Dermis microvascular lymphatic vessel endothelial cell (primary cell): ENCODE measurements around the gene FNDC7. TPM values are rescaled to one million over a fixed set of nuclear protein-coding genes. Genes with fewer than 3 reads are reported as not detected.
"Not testable (repeated sequence)": the region's sequence is repeated elsewhere in the genome, so short reads cannot be mapped to it uniquely, and the experiment has no call there.

Experiments used
- DNase-seq, 2 donors: peaks; one replicate each; pipeline versions ENCODE4 v3.0.0 to v3.0.0-alpha.2; 2010; ENCODE audit warnings: low read depth in 2 of 2
- total RNA-seq: library from RNA; depleted of rRNA; stranded (reverse); fragments of >200 nt; gene quantifications from 2 replicates; pipeline ENCODE4 v1.2.1, GENCODE V29; 2014

The FNDC7 gene, protein sequence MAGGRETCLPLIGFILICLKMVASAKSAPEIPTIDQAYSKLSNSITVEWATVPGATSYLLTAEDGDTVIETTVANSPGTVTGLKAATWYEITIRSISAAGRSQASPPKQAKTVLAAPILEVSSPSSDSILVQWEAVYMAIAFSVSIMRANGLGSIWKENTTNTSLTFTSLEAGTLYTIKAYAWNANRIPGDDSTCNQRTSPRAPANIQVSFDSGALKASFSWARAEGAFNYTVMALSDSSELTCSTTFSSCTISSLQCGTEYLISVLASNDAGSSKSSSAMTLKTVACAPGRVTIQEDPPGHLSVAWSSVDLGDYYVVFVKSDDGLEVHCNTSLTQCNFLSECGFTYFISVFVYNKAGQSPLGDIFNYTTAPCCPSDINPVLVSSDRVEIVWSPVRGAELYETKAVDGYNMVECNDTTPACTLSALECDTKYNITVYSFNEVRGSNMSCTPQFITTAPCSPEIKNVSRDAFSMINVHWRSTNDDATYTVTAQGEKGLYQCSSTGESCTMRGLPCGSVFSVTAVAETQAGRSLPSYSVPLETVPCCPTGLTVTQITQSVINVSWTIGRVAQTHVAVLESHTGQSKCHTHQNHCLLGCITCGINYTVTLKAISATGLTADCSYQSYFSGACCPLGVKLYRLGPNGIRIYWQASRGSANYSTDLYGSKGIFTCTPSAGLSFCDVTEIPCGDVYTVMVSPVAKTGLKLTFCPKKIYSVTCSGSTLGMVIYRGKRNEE
- under 0.01 TPM in 1 of 2 replicates, not detected in the other for total RNA-seq

DNA sequence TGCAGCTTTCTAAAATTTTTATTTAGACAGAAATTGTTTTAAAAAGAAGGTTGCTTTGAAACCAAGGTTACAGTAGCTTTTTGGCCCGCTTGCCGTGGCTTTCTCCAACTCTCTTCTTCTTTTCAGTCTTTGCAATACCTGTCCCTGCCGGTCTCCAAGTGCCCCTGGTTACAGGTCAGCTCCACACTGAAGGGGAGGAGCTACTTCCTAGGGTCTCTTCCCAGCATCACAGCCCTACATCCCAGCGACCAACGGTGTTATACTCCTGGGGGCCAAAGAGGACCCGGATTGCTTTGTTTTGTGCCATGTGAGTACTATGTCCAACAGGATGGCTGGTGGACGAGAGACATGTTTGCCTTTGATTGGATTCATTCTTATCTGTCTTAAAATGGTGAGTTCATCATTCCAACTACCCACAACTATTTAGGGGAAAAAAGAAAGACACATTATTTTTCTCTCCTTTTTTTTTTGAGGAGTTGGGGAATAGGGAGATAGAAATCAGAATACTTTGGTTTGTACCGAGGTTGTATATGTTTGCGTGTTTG, at the start of gene FNDC7:
Gene FNDC7, plus strand, starts transcription at position 303 of the 545 bp plus-strand sequence. Its CDS starts 26 bp downstream, at position 329.
- no peak for DNase-seq

DNA sequence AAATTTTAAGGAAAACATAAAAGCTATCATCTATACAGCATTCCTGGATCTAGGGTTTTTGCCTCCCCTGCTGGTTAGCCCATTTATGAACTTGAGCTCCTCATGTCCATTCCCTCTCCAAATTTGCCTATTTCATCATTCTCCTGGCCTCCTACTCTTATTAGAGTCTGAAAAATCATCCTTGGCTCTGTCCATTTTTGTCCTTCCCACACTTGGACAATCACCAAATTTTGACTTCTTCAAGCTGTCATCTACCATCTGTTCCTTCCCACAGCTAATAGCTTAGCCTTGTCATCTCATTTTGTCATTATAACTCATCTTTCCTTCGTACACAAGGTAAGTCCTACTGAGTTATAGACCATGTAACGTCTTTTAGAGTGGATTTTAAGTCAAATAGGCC, 49.6 kb upstream of the FNDC7 start:
- no peak for DNase-seq

DNA sequence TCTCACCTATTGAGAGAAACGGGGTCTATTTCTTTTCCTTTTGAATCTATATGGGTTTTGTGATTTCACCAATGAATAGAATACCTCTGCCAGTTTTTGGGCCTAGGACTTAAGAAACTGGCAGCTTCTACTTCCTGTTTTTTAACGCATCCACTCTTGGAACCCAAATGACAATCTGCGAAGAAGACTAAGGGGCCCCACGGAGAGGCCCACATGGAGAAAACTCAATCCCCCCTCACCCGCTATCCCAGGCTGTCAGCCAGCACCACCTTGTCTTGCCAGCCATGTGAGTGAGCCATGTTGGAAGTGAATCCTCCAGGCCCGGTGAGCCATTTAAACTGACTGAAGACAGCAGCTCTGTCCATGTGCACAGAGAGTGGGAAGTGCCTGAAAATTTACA, 48.2 kb upstream of the FNDC7 start:
- no peak for DNase-seq

DNA sequence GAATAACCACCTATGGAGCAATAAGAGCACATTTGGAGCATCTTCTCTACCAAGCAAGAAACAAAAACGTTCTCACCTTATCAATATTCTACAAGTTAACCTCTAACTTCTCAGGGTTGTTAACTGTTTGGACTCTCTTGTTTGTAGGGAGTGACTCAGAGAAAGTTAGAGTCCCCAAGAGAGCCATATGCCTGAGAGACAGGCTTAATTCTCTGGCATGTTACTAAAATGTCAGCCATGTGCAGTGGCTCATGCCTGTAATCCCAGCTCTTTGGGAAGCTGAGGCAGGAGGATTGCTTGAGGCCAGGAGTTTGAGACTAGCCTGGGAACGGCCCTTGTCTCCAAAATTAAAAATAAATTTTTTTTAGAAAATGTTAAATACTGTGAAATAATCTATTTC, 47.6 kb upstream of the FNDC7 start:
- no peak for DNase-seq

DNA sequence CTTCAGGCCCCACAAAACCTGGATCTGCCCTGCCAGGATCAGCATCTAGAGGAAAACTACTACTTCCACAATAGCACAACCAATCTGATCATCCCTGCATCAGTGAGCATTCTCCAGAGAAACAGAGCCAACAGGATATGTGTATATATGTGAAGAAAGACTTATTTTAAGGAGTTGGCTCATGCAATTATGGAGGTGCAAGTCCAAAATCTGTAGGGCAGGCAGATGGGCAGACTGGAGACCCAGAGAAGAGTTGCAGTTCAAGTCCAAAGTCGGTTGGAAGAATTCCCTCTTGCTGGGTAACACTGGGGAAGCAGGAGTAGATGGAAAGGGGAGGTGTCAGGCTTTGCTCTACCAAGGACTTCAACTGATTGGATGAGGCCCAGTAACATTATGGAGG, 46.9 kb upstream of the FNDC7 start:
- no peak for DNase-seq

DNA sequence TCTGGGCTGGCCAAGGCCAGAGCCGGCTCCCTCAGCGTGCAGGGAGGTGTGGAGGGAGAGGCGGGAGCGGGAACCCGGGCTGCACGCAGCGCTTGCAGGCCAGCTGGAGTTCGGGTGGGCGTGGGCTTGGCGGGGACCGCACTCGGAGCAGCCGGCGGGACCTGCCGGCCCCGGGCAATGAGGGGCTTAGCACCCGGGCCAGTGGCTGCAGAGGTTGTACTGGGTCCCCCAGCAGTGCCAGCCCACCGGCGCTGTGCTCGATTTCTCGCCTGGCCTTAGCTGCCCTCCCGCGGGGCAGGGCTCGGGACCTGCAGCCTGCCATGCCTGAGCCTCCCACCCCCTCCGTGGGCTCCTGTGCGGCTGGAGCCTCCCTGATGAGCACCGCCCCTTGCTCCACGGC, 45.3 kb upstream of the FNDC7 start:
- not testable (repeated sequence) for DNase-seq

DNA sequence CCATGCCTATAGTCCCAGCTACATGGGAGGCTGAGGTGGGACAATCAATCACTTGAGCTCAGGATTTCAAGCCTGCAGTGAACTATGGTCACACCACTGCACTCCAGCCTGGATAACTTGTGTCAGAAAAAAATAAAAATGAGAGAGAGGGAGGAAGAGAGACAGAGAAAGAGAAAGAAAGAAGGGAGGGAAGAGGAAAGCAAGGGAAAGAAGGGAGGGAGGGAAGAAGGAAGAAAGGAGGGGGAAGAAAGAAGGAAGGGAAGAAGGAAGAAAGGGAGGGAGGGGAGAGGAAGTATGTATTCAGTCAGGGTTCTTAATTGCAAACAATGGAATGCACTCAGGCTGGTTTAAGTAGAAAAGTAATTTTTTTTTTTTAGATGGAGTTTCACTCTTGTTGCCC, 43.9 kb upstream of the FNDC7 start:
- no peak for DNase-seq

DNA sequence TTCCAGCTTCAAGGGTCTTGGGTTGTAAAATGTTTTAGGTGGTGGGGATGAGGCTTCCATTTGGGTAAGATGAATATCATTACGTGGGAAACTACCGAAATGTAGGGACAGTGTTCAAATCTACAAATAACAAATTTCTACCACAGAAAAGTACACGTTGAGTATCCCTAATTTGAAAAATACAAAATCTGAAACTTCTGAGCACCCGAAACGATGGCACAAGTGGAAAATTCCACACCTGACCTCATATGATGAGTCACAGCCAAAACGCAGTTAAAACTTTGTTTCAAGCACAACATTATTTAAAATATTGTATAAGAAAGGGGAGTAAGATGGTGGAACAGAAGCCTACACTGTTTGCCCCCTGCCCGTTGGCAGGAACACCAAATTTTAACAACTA, 43.0 kb upstream of the FNDC7 start:
- no peak for DNase-seq

DNA sequence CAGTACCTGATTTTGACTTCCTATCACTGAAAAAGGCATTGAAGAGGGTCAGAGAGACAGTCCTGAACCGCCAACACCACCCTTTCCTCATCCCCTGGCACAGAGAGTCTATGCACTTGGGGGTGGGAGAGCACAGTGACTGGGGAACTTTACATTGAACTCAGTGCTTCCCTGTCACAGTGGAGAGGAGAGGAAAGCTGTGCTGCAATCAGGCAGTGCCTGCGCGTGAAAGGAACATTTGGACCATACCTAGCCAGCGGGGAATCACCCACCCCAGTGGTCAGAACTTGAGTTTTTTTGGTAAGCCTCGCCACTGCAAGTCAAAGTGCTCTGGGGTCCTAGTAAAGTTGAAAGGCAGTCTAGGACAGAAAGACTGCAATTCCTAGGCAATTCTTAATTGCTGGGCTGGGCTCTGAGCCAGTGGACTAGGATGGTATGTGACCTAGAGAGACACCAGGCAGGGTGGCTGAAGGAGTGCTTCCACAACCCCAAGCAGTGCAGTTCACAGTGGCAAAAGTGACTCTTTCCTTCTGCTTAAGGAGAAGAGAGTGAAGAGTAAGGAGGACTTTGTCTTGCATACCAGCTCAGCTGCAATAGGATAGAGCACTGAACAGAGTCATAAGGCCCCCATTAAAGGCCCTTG, 42.5 kb upstream of the FNDC7 start:
- DNase-seq = no peak

DNA sequence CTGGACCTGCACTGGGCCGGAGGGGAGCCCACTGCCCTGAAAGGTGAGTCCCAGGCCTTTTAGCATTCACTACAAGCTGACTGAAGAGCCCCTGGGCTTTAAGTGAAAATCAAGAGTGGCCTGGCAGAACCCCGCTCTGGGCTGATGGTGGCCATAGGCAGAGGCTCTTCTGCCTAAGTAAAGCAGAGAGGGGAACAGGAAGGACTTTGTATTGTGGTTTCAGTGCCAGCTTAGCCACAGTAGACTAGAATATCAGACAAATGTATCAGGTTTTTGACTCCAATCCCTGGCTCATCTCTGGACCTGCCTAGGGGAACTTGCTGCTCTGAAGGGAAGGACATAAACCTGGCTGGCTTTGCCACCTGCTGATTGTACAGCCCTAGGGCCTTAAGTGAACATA, 41.6 kb upstream of the FNDC7 start:
- DNase-seq = no peak

DNA sequence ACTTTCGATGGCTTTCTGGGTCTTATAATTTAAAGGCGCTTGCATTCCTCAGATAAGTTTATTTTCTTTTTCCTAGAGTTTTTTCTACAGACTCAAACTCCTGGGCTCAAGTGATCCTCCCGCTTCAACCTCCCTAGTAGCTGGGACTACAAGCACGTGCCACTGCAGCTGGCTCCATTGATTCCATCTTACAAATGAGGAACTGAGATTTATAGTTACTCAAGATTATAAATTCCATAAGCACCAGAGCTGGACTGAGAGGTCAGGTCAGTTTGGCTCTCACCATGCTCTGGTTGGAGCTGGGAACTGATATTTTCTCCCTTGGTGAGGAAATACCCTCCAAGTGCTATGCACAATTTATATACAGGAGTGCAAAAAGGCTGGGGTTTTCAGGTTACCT, 34.0 kb upstream of the FNDC7 start:
- no peak for DNase-seq

DNA sequence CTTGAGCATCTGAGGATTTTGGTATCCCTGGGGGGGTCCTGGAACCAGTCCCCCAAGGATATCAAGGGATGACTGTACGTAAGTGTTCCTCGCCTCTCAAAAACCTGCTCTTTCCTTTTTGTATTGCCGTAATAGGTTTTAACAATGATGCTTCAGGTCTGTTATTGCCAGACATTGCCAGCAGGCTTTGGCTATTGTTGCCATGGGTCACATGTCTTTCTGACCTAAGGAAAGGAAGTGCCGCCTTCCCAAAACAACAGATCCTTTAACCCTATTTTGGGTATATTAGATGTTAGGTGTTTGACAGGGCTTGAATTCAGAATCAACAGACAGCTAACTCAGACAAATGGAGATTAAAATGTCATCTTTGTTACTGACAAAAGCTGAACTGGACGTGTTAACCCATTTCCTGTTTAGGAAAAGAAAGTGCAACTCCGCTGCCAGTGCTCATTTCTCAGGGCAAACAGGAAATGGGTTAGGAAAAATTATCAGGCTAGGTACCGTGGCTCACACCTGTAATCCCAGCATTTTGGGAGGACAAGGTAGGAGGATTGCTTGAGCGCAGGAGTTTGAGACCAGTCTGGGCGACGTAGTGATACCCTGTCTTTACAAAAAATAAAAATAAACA, 33.0 kb upstream of the FNDC7 start:
- DNase-seq = peak in 1 of 2 donors; percentile 38

DNA sequence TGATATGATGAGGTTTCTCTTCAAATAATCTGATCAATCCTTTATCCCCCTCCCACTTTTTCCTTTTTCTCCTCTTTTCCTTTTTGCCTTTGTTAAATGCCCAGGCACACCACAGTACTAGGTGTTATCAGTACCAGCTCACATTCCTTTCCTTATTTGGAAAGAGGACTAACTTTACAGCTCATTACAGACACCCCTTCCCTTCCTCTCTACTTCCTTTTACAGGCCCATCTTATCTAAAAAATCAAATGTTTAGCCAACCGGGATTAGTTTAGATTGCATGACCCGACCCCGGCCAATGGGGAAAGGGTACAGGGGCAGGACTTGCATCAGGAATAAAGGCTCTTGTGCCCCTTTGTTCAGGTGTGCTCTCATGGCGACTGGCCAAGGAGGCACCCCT, 31.0 kb upstream of the FNDC7 start:
- DNase-seq = not testable (repeated sequence)

DNA sequence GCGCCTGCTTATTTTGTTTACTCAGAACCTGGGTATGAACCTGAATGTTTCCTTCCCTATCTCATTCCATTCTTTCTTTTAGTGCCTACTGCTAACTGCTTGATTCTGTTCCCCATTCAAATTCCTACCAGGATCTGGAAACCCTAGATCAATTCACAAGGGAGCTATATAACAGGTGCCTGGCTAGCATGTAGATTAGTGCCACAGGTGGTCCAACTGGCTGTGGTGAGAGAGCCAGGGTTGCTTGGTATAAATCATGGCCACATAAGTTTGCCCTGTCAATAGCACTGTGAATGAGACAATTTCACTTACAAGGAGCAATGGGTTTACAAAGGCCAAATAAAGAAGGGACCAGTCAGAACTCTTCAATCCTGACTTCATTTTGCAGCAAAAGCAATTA, 27.2 kb upstream of the FNDC7 start:
- DNase-seq = no peak

DNA sequence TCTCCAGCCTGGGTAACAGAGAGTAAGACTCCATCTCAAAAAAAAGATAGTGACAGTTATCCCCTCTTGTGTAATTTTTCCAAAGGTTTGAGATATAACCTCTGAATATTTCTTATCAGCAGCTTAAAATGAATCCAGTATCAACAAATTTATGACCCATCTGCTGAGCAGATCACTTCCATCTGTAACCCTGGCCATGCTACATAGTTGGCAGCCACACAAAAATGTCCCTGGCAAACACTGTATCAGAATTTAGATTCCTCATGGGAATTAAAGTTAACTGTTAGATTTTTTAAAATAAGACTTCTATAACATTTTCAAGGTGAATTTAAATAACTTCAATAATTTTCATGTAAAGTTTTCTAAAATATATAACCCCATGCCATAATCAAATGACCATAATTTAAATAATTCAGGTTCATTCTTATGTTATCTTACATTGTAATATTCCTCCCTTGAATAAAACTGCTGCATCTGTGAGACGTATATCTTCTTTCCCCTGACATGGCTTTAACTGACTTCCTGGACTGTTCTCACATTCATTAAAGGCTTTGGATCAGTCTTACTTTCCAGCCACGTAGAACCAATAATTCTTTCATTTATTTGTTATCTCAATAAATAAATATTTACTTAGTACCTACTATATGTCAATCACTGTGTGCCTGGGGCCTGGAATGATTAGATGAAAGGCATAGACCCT, 25.9 kb upstream of the FNDC7 start:
- DNase-seq = peak in 1 of 2 donors; percentile 47

DNA sequence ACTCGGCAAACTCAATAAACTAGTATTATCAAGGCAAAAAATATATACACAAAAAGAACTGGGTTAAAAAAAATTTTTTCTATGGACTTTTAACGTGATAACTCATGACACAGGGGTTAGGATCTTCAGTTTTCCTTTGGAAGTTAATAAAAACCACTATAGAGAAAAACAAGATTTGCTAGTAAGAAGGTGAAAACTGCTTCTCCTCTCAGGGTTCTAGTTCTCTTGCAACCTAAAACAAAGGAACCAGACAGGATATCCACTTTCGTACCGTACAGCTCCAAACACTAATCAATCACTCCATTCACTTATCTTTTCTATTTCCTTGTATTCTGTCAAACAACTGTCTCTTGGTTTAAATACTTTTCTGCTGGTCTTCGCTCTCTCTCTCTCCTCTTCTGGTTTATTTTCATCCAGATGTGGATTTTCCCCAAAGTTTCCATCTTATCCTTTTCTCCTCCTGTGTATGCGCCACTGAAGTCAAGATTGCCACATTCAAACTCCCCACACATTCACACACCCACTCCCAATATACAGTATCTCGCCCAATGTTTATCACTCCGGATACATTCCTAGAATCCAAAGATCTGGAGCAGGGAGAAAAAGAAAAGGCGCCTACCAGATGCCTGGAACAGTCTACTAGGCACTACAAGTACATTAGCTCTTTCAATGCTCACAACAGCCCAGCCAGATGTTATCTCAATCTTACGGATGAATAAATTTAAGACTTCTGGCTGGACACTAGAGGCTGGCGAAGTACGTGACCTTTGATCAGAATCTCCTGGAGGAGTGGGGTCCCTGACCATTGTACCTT, 21.4 kb upstream of the FNDC7 start:
- DNase-seq = no peak

DNA sequence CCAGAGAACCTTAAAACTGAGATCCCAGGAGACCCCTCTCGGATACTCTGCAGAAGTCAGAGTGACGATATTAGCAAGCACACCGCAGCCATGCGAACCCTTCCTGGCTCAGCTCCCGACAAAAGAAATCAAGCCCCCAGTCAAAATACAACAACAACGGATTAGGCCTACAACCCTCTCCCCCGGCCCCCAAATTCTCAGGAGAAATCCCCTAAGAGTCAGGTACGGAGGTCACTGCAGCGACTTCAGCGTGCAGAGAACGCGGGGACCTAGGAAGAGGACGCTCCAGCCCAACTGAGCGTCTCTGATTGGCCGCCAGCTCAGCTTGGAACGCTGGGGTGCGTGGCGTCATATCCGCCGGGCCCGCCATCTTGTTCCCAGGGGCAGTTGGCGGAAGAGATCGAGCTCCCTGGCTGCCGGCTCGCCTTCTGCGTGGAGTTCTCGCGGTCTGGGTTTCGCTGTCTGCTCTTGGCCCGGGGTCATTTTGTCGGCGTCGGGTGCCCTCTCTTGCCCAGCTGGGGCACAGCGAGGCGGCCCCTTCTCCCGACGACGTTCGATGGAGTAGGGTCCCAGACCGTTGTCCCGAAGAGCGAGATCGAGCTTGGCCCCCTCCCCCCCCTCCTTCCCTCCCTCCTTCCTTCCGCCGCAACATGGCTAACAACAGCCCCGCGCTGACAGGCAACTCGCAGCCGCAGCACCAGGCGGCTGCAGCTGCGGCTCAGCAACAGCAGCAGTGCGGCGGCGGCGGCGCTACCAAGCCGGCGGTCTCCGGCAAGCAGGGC, 20.6 kb upstream of the FNDC7 start, which contains the start of gene PRPF38B:
Gene PRPF38B, plus strand, starts transcription at position 369 of the 782 bp plus-strand sequence. Its CDS starts 282 bp downstream, at position 651.
- peak; percentile 81 to 94 for DNase-seq

DNA sequence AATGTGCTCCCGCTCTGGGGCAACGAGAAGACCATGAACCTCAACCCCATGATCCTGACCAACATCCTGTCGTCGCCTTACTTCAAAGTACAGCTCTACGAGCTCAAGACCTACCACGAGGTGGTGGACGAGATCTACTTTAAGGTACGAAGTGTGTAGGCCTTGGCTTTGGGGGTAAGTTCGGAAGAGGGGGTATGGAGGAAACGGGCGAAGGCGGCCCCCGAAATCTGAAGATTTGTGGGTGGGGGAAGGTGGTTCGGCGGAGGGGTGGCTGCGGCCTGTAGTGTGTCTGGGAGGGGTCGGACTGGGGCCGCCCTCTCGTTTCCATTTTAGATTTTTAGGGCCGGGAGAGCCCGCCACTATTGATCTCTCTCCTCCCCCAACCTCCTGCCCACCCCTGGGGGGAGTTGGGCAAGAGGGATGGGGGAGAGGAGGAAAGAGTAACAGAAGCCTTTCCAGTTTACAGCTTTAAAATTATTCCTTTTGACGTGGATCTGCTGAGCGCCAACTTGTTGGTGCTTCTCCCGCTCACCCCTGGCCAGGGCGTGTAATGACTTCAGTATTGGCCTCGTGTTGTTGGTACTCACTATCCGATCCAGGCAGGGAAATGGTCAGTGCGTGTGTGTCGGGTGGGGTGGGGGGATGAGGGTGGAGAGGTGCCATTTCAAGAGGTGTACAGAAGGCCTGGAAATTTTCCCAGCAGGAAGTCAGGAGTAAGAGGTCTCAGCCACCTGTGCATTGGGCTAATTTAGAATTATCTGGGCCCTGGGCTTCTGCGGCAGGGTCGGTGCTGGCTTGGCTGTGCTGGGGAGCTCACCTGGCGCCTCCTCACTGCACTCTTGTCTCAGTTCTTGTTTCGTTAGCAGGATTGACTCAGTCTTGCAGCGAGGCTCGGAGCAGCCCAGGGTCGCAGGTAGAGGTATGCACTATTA, 19.7 kb upstream of the FNDC7 start:
- DNase-seq = peak; percentile 30 to 38
